ENCODE measurements around the gene SLC38A8. TPM values are rescaled to one million over a fixed set of nuclear protein-coding genes. Genes with fewer than 3 reads are reported as not detected.

The SLC38A8 gene
- total RNA-seq, 4 donors from 2014 or later = not detected

- DNase-seq (ENCODE audit: low spot score in 2 of 2) = no peak
- intact Hi-C loops (cut with DNase I; ENCODE audit: low total_unique reads) = loop anchor here (5.0 kb wide), 1 partner anchor 1976 kb away; no protein-coding TSS in a partner anchor
- 85 to 91% methylated on average over 7 of the region's 7 CpGs for WGBS, 2 donors
- no peak for TF ChIP-seq POLR2A (IDR thresholded peaks at IDR 0.05)
- H3K4me3 ChIP-seq (ENCODE audit: low read depth, poor library complexity, severe bottlenecking) = no peak overlapping the region
These were observed 5.7 kb upstream of the SLC38A8 start for GRCh38 chr16:84048270-84048669.

- no peak for TF ChIP-seq CTCF (IDR thresholded peaks at IDR 0.05)
- TF ChIP-seq POLR2A (IDR thresholded peaks at IDR 0.05) = no peak
- 85 to 97% methylated on average over 5 to 6 of the region's 6 CpGs for WGBS, 2 donors
- DNase-seq (ENCODE audit: low spot score in 2 of 2) = no peak
- H3K4me3 ChIP-seq (ENCODE audit: low read depth, poor library complexity, severe bottlenecking) = no peak overlapping the region
- intact Hi-C loops (cut with DNase I; ENCODE audit: low total_unique reads) = loop anchor here (5.0 kb wide), 1 partner anchor 1975 kb away; no protein-coding TSS in a partner anchor
These were observed 5.0 kb upstream of the SLC38A8 start for GRCh38 chr16:84047626-84048025.

- intact Hi-C loops (cut with DNase I; ENCODE audit: low total_unique reads) = loop anchor here (5.0 kb wide), 1 partner anchor 1975 kb away; no protein-coding TSS in a partner anchor
- H3K4me3 ChIP-seq (ENCODE audit: low read depth, poor library complexity, severe bottlenecking) = no peak overlapping the region
- TF ChIP-seq POLR2A (IDR thresholded peaks at IDR 0.05) = no peak
- TF ChIP-seq CTCF (IDR thresholded peaks at IDR 0.05) = no peak
- no peak for DNase-seq (ENCODE audit: low spot score in 2 of 2)
- 91 to 95% methylated on average over 6 of the region's 6 CpGs for WGBS, 2 donors
These were observed 4.6 kb upstream of the SLC38A8 start for GRCh38 chr16:84047206-84047605.

GRCh38 chr16:84045818-84046470 lies 3.3 kb upstream of the SLC38A8 start:
- intact Hi-C loops (cut with DNase I; ENCODE audit: low total_unique reads) = loop anchor here (5.0 kb wide), 1 partner anchor 1974 kb away; no protein-coding TSS in a partner anchor
- TF ChIP-seq CTCF (IDR thresholded peaks at IDR 0.05) (no peak), POLR2A (IDR thresholded peaks at IDR 0.05) (no peak)

GRCh38 chr16:84045001-84045817 lies 2.6 kb upstream of the SLC38A8 start:
- 59 to 76% methylated on average over 27 to 31 of the region's 36 CpGs for WGBS, 2 donors
- H3K4me3 ChIP-seq (ENCODE audit: low read depth, poor library complexity, severe bottlenecking) = no peak overlapping the region
- TF ChIP-seq POLR2A (IDR thresholded peaks at IDR 0.05) (no peak), CTCF (IDR thresholded peaks at IDR 0.05) (no peak)

More at GRCh38 chr16:84045818-84046470, 3.3 kb upstream of the SLC38A8 start:
- DNase-seq (ENCODE audit: low spot score in 2 of 2) = no peak
- H3K4me3 ChIP-seq (ENCODE audit: low read depth, poor library complexity, severe bottlenecking) = no peak overlapping the region
- 92 to 94% methylated on average over 19 of the region's 19 CpGs for WGBS, 2 donors

GRCh38 chr16:84044118-84044488 lies 1.5 kb upstream of the SLC38A8 start:
- TF ChIP-seq POLR2A (IDR thresholded peaks at IDR 0.05) (no peak), CTCF (IDR thresholded peaks at IDR 0.05) (no peak)
- H3K4me3 ChIP-seq (ENCODE audit: low read depth, poor library complexity, severe bottlenecking) = no peak overlapping the region
- intact Hi-C loops (cut with DNase I; ENCODE audit: low total_unique reads) = no loop called here
- WGBS, 2 donors = 35 to 42% methylated on average over 5 of the region's 5 CpGs
- no peak for DNase-seq (ENCODE audit: low spot score in 2 of 2)

More at GRCh38 chr16:84045001-84045817, 2.6 kb upstream of the SLC38A8 start:
- no peak for DNase-seq (ENCODE audit: low spot score in 2 of 2)
- intact Hi-C loops (cut with DNase I; ENCODE audit: low total_unique reads) = loop anchor here (5.0 kb wide), 1 partner anchor 1973 kb away; no protein-coding TSS in a partner anchor

All from lower leg skin (tissue), 4 donors.